Liver (tissue), 9 donors: ENCODE data around the gene ZNF775. TPM values are rescaled to one million over a fixed set of nuclear protein-coding genes. Genes with fewer than 3 reads are reported as not detected.

Source experiments
- DNase-seq: peaks from one replicate; pipeline ENCODE4 v3.0.0-alpha.2; 2017; ENCODE audit warnings: low spot score
- H3K27ac ChIP-seq, 2 donors: one replicate each; pipeline ENCODE4 v1.7.0; 2013; ENCODE audit warnings: inconsistent platforms in 2 of 2, low read length in 2 of 2, control low read depth in 1 of 2, low read depth in 1 of 2, mild to moderate bottlenecking in 1 of 2
- H3K27me3 ChIP-seq, 4 donors: one replicate each; pipeline versions ENCODE4 v1.6.1 to v1.7.0; 2013; ENCODE audit warnings: low read length in 3 of 4, inconsistent platforms in 1 of 4, mild to moderate bottlenecking in 1 of 4, moderate library complexity in 1 of 4; ENCODE audit not compliant: control insufficient read depth in 4 of 4, insufficient read depth in 4 of 4
- H3K36me3 ChIP-seq, 4 donors: one replicate each; pipeline versions ENCODE4 v1.6.1 to v1.7.0; 2013; ENCODE audit warnings: low read length in 3 of 4, mild to moderate bottlenecking in 3 of 4, low read depth in 1 of 4, moderate library complexity in 1 of 4; ENCODE audit not compliant: control insufficient read depth in 4 of 4, insufficient read depth in 3 of 4
- H3K4me1 ChIP-seq, 4 donors: one replicate each; pipeline versions ENCODE4 v1.6.1 to v1.7.0; 2013; ENCODE audit warnings: low read length in 3 of 4, mild to moderate bottlenecking in 3 of 4, moderate library complexity in 1 of 4; ENCODE audit not compliant: control insufficient read depth in 4 of 4, insufficient read depth in 4 of 4
- H3K4me3 ChIP-seq, 3 donors: one replicate each; pipeline versions ENCODE4 v1.6.1 to v1.7.0; 2013; ENCODE audit warnings: low read length in 3 of 3, control low read depth in 1 of 3, low read depth in 1 of 3, mild to moderate bottlenecking in 1 of 3
- H3K9ac ChIP-seq, 2 donors: one replicate each; pipeline ENCODE4 v1.7.0; 2013; ENCODE audit warnings: low read length in 2 of 2, mild to moderate bottlenecking in 2 of 2, moderate library complexity in 2 of 2, control low read depth in 1 of 2, low read depth in 1 of 2
- H3K9me3 ChIP-seq, 4 donors: one replicate each; pipeline versions ENCODE4 v1.6.1 to v1.7.0; 2013; ENCODE audit warnings: low read length in 3 of 4; ENCODE audit not compliant: control insufficient read depth in 4 of 4
- EGR1 ChIP-seq, 2 donors: IDR thresholded peaks; 2 replicates each; pipeline ENCODE4 v1.6.1; 2016 to 2018; ENCODE audit warnings: antibody characterized with exemption in 2 of 2, low read depth in 2 of 2
- HNF4A ChIP-seq, 2 donors: conservative IDR thresholded peaks; 2 replicates each; pipeline ENCODE4 v1.6.1; 2016; ENCODE audit warnings: antibody characterized with exemption in 2 of 2, mild to moderate bottlenecking in 2 of 2
- NR2F2 ChIP-seq: IDR thresholded peaks from 2 replicates; pipeline ENCODE4 v1.6.1; 2016; ENCODE audit warnings: antibody characterized with exemption
- TAF1 ChIP-seq: conservative IDR thresholded peaks from 2 replicates; pipeline ENCODE4 v1.6.1; 2016; ENCODE audit warnings: antibody characterized with exemption, mild to moderate bottlenecking
- WGBS: extraction: QIAGEN DNeasy Blood & Tissue Kit; methylation state at CpG from one replicate; pipeline ENCODE4 v1.1.7; 2013; 5-methylcytosine and 5-hydroxymethylcytosine counted together
- polyA plus RNA-seq, 2 donors: library from polyadenylated mRNA; stranded (reverse) in 1 of 2; unstranded in 1 of 2; fragments of 200-250 nt in 1 of 2; fragments of >200 nt in 1 of 2; fragmentation: Nextera tagmentation in 1 of 2; extraction: Ambion mirVana in 1 of 2; gene quantifications; one replicate each; pipeline versions ENCODE4 v1.2.1 to v1.2.3, GENCODE V29; 2013 to 2015
- total RNA-seq, 2 donors: library from RNA; depleted of rRNA; stranded (reverse); fragments of >200 nt; gene quantifications; one replicate each; pipeline ENCODE4 v1.2.3, GENCODE V29; 2014
- TF ChIP-seq, protein P1 (sequence below): IDR thresholded peaks from 2 replicates; pipeline ENCODE4 v1.6.1; 2016; ENCODE audit warnings: antibody characterized with exemption
- TF ChIP-seq, protein P2 (sequence below): IDR thresholded peaks from 2 replicates; pipeline ENCODE4 v1.6.1; 2016; ENCODE audit warnings: antibody characterized with exemption
- donor health status: healthy.
- donor health status: healthy.
- donor health status: healthy.
- donor health status: healthy.
- donor health status: healthy.

ZNF775 gene
- total and polyA plus RNA-seq, 4 donors: 0.08 to 3.1 (median 0.52) TPM

DNA sequence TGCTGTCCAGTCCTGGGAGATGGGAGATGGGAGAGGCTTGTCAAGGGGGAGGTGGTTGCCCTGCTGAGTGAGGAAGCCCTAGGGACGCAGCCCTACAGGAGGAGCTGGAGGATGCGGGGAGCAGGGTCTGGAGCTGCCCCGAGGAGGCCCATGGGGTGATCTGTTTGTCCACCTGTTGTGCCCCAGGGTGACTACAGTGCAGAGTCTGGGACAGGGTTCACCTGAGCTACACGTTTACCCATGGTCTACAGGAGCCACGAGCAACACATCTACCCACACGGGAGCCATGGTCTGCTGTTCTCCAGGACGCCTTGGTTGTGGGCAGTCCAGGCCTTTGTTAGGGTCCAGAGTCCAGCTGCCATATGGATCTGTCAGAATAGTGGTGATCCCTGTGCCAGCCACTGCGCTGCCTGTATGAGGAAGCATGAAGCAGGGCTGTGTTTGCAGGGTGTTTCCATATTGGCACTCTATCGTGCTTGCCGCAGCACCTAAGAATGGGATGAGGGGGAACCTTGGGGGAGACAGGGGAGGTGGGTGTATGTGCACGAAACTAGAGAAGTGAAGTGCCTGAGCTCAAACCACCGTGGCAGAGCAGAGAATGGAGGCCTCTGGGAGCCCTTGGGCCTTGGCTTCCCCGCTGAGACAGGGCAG, 23.7 kb downstream of the ZNF775 start:
- Histone ChIP-seq H3K4me3 (no peak overlapping the region), H3K4me1 (peaks cover 7 to 27% (median 16%) of the 10 kb centered on the region in 4 donors), H3K9me3 (no peaks in the 10 kb centered on the region), H3K9ac (no peak overlapping the region), H3K36me3 (no peaks in the 10 kb centered on the region), H3K27me3 (no peaks in the 10 kb centered on the region), H3K27ac (no peak overlapping the region)
- DNase-seq: no peak
- WGBS: 84% methylated on average over 13 of the region's 13 CpGs
- TF ChIP-seq TAF1 (no peak), HNF4A (conservative IDR thresholded peaks at IDR 0.05) (peak in 1 of 2 donors; percentile 19)

DNA sequence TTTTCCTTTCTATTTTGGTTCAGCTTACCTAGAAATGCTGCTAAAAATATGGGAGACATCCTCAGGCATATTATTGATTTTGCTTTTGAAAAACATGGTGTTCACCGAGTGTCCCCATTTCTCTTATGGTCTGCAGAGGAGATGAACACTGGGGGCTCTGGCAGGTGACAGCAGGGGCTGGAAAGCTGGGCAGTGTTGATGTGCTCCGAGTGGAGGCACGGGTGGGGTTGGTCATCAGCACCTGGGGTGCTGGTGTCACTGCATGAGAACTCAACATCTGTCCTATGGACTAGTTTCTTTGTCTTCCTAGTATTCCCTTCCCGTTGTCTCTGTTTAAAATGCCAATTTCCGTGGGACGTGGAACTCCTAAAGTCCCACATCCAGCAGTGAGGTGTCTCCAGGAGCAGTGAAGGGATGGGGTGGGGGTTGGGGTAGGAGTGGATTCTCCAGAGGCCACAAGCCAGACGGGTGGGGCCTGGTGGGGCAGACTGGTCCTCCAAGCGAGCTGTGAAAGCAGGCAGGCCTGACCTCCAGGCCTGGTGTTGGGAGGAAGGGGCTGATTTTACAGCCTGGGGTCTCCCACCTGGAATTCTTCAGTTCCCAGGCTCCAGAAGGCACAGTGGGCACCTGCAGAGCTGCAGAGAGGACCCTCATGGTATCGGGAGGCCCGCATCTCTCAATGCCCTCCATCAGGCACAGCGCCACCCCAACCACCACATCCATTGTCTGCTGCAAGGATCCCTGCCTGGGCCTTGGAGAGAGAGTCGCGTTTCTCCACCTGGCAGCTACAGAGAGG, 24.4 kb downstream of the ZNF775 start:
- no peaks in the 10 kb centered on the region for H3K9me3 ChIP-seq
- WGBS: 91% methylated on average over 13 of the region's 13 CpGs
- H3K27ac ChIP-seq: no peak overlapping the region
- H3K36me3 ChIP-seq: no peaks in the 10 kb centered on the region
- no peaks in the 10 kb centered on the region for H3K27me3 ChIP-seq
- TF ChIP-seq, protein P1, sequence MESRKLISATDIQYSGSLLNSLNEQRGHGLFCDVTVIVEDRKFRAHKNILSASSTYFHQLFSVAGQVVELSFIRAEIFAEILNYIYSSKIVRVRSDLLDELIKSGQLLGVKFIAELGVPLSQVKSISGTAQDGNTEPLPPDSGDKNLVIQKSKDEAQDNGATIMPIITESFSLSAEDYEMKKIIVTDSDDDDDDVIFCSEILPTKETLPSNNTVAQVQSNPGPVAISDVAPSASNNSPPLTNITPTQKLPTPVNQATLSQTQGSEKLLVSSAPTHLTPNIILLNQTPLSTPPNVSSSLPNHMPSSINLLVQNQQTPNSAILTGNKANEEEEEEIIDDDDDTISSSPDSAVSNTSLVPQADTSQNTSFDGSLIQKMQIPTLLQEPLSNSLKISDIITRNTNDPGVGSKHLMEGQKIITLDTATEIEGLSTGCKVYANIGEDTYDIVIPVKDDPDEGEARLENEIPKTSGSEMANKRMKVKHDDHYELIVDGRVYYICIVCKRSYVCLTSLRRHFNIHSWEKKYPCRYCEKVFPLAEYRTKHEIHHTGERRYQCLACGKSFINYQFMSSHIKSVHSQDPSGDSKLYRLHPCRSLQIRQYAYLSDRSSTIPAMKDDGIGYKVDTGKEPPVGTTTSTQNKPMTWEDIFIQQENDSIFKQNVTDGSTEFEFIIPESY: no peak
- TF ChIP-seq, protein P2, sequence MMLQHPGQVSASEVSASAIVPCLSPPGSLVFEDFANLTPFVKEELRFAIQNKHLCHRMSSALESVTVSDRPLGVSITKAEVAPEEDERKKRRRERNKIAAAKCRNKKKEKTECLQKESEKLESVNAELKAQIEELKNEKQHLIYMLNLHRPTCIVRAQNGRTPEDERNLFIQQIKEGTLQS: no peak
- H3K4me1 ChIP-seq: peaks cover 7 to 27% (median 16%) of the 10 kb centered on the region in 4 donors
- peak overlapping the region in 1 of 2 donors; percentile 56 for H3K9ac ChIP-seq
- H3K4me3 ChIP-seq: no peak overlapping the region
- no peak for DNase-seq

GRCh38 chr7:150404172-150404804, 25.2 kb downstream of the ZNF775 start:
- no peaks in the 10 kb centered on the region for H3K9me3 ChIP-seq
- peaks cover 7 to 27% (median 16%) of the 10 kb centered on the region in 4 donors for H3K4me1 ChIP-seq
- H3K4me3 ChIP-seq: peak overlapping the region; percentile 2 to 74 (median 61)
- DNase-seq: no peak
- no peaks in the 10 kb centered on the region for H3K27me3 ChIP-seq
- TF ChIP-seq NR2F2 (peak; percentile 65), EGR1 (IDR thresholded peaks at IDR 0.05; ENCODE audit: low read depth in 2 of 2) (no peak)
- 55% methylated on average over 16 of the region's 16 CpGs for WGBS
- H3K27ac ChIP-seq: peak overlapping the region; percentile 90 to 92
- no peaks in the 10 kb centered on the region for H3K36me3 ChIP-seq
- peak overlapping the region; percentile 72 to 90 for H3K9ac ChIP-seq
